SH-SY5Y (cell line): ENCODE results near the gene CYP11A1.

ENCODE experiments used
- GATA2 ChIP-seq: IDR thresholded peaks from 2 replicates; pipeline ENCODE4 v1.6.1; 2011; ENCODE audit warnings: mild to moderate bottlenecking, low read depth, low read length
- GATA3 ChIP-seq: IDR thresholded peaks from 2 replicates; pipeline ENCODE4 v1.6.1; 2011; ENCODE audit warnings: low read depth, mild to moderate bottlenecking, low read length, moderate library complexity

- TF ChIP-seq GATA2, result no peak
- no peak for TF ChIP-seq GATA3
These were observed 47.7 kb downstream of the CYP11A1 start for GRCh38 chr15:74319596-74320351.
